GM12864 (cell line): Measurements from ENCODE around the gene KCNG2.

Experiments used
- DNase-seq: peaks from one replicate; pipeline ENCODE4 v3.0.0-alpha.2; 2011; ENCODE audit warnings: low read depth
- H3K4me3 ChIP-seq: 2 replicates; pipeline ENCODE4 v1.5.1; 2011; ENCODE audit warnings: mild to moderate bottlenecking, low read depth, low read length, control low read depth
- TF ChIP-seq, protein P1 (sequence below): IDR thresholded peaks from 2 replicates; pipeline ENCODE4 v1.5.1; 2011; ENCODE audit warnings: low read depth, mild to moderate bottlenecking, moderate library complexity, low read length, control low read depth, inconsistent platforms; ENCODE audit errors: missing control alignments

The KCNG2 gene

DNA sequence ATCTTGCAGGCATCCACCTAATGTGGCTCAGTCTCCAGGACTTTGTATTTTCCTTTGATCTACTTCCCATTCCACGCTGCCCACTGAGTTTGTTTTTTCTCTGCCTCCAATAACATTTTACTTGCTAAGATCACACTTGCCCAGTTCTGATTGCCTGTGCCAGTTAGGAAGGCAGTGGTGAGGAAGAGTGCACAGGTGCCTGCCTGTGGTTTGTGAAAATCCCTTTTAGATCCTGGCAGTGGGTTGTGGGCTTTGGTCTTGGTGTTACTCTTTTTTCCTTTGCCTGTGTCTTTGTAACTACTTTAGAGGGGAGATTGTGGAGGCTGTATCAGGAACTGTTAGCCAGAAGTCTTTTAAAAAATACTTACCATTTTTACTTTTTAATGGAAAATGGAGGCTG is 36.9 kb upstream of the KCNG2 start:
- TF ChIP-seq, protein P1, sequence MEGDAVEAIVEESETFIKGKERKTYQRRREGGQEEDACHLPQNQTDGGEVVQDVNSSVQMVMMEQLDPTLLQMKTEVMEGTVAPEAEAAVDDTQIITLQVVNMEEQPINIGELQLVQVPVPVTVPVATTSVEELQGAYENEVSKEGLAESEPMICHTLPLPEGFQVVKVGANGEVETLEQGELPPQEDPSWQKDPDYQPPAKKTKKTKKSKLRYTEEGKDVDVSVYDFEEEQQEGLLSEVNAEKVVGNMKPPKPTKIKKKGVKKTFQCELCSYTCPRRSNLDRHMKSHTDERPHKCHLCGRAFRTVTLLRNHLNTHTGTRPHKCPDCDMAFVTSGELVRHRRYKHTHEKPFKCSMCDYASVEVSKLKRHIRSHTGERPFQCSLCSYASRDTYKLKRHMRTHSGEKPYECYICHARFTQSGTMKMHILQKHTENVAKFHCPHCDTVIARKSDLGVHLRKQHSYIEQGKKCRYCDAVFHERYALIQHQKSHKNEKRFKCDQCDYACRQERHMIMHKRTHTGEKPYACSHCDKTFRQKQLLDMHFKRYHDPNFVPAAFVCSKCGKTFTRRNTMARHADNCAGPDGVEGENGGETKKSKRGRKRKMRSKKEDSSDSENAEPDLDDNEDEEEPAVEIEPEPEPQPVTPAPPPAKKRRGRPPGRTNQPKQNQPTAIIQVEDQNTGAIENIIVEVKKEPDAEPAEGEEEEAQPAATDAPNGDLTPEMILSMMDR, result no peak
- no peak overlapping the region for H3K4me3 ChIP-seq

DNA sequence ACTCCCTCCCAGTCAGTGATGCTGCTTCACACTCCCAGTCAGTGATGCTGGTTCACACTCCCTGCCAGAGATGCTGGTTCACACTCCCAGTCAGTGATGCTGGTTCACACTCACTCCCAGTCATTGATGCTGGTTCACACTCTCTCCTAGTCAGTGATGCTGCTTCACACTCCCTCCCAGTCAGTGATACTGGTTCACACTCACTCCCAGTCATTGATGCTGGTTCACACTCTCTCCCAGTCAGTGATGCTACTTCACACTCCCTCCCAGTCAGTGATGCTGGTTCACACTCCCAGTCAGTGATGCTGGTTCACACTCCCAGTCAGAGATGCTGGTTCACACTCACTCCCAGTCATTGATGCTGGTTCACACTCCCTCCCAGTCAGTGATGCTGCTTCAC is 34.3 kb upstream of the KCNG2 start:
- no peak overlapping the region for H3K4me3 ChIP-seq
- no peak for DNase-seq
- TF ChIP-seq, protein P1, result no peak

More for the DNA sequence above, 36.9 kb upstream of the KCNG2 start:
- no peak for DNase-seq

DNA sequence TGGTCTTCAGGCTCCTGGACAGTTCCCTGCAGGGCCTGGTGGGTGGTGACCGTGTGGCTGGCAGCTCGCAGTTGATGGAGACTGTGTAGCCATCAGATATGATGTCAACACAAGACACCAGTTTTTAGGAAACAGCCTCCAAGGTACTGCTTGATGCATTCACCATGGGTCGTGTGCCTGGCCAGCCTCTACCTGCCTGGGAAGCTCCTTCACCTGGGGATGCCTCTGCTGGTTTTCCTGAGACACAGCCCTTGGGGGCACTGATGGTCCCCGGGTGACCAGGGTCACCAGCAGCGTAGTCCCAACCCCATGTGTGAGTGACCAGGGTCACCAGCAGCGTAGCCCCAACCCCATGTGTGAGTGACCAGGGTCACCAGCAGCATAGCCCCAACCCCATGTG is 33.6 kb upstream of the KCNG2 start:
- H3K4me3 ChIP-seq, result no peak overlapping the region
- TF ChIP-seq, protein P1, result no peak

DNA sequence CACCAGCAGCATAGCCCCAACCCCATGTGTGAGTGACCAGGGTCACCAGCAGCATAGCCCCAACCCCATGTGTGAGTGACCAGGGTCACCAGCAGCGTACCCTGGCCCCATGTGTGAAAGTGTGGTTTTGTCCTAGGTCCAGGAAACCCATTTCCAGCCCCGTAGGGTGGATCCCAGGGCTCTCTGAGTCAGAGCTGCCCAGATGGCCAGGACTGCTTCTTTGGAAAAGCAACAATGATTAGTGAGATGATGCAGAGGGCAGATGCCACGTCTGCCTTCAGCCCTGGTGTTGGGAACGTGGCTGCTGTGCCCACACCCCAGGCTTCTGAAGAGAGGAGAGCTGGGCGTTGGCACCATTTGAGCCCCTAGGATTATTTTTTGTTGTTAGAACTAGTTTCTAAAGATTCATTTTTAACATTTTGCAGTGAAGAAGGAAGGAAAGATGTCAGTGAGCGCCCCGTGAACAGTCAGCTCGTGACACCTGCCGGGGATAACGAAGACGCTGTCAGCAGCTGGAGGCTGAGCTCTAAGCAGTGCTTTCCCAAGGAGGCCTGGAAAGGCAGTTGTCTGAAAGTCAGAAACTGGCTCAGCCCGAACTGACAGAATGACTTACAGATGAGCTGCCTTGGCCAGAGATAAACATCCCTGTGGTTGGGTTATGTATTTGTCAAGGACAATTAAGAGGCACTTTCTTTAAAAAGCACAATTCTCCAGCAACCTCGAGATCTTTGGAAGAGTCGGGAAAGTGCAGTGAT is 32.1 kb upstream of the KCNG2 start:
- no peak overlapping the region for H3K4me3 ChIP-seq
- DNase-seq, result no peak
- TF ChIP-seq, protein P1, result no peak

More for the DNA sequence above, 33.6 kb upstream of the KCNG2 start:
- DNase-seq, result no peak

DNA sequence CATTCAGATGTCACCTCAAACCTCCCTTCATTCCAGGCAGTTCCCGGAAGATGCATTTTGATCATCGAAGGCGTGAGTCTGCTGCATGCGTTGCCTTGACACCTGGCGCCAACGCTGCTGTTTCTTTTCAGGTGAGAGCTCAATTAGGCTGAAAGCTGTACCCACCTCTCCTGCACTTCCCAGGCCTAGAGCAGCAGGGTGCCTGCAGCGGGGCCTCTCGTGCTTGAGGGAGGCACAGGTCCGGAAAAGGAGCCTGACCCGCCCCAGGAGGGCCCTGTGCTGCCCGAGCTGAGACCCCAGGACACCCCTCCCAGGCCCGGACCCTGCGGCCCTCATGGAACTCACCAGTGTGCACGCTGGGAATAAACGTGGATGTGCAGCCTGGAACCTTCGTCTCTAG is 31.4 kb upstream of the KCNG2 start:
- TF ChIP-seq, protein P1, result no peak
- H3K4me3 ChIP-seq, result no peak overlapping the region
- DNase-seq, result no peak

DNA sequence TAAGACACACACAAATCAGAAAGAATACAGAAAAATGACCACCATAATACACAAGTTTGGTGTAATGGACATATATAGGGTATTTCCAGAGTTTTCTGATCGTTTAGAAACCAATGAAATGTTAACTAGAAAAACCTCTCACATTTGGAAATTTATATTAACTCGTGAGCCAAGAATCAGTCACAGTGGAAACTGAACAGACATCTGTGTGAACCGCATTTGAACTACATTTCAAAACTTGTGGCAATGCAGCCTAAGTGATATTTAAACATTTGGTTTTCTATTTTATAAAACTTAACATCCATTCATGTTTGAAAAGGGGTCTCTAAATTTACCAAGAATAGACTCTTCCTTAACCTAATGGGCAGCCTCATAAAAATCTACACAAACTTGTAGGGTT is 29.0 kb upstream of the KCNG2 start:
- TF ChIP-seq, protein P1, result no peak
- no peak overlapping the region for H3K4me3 ChIP-seq
- no peak for DNase-seq
